ENCODE results near the gene CD53. TPM values are rescaled to one million over a fixed set of nuclear protein-coding genes. Genes with fewer than 3 reads are reported as not detected.
"Not testable (repeated sequence)": the region's sequence is repeated elsewhere in the genome, so short reads cannot be mapped to it uniquely, and the experiment has no call there.

Gene CD53
- 10 to 100 TPM in 1 of 2 donors, 1 to 10 TPM in 1; 4.9 to 16.6 TPM for total RNA-seq

GRCh38 chr1:110872745-110873720 lies at the start of gene CD53:
TSS of gene CD53 (plus strand) at chr1:110873148. CDS start at chr1:110891409, 18,261 bp downstream.
- intact Hi-C loops (cut with DNase I) = no loop called here
- Histone ChIP-seq H3K27ac (peak within 1 kb of the TSS in 2 of 4 donors; percentile 25 to 69), H3K27me3 (no peaks in the 10 kb centered on the region), H3K9me3 (no peaks in the 10 kb centered on the region), H3K4me1 (no peaks in the 10 kb centered on the region), H3K4me3 (no peak within 1 kb of the TSS), H3K36me3 (replicated peaks in 1 of 2; ENCODE audit: insufficient read depth in 1 of 2, low read depth in 2 of 2) (no peaks in the 10 kb centered on the region)
- 50 to 62% methylated on average over 11 of the region's 11 CpGs for WGBS, 2 donors
- peak in 2 of 3 donors; percentile 35 to 64 for TF ChIP-seq POLR2A (IDR thresholded peaks at IDR 0.05)
- TF ChIP-seq, protein P1, sequence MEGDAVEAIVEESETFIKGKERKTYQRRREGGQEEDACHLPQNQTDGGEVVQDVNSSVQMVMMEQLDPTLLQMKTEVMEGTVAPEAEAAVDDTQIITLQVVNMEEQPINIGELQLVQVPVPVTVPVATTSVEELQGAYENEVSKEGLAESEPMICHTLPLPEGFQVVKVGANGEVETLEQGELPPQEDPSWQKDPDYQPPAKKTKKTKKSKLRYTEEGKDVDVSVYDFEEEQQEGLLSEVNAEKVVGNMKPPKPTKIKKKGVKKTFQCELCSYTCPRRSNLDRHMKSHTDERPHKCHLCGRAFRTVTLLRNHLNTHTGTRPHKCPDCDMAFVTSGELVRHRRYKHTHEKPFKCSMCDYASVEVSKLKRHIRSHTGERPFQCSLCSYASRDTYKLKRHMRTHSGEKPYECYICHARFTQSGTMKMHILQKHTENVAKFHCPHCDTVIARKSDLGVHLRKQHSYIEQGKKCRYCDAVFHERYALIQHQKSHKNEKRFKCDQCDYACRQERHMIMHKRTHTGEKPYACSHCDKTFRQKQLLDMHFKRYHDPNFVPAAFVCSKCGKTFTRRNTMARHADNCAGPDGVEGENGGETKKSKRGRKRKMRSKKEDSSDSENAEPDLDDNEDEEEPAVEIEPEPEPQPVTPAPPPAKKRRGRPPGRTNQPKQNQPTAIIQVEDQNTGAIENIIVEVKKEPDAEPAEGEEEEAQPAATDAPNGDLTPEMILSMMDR (IDR thresholded peaks at IDR 0.05) = no peak
- DNase-seq (peak in 1 of 4 donors; percentile 57), ATAC-seq (no peak)

DNA sequence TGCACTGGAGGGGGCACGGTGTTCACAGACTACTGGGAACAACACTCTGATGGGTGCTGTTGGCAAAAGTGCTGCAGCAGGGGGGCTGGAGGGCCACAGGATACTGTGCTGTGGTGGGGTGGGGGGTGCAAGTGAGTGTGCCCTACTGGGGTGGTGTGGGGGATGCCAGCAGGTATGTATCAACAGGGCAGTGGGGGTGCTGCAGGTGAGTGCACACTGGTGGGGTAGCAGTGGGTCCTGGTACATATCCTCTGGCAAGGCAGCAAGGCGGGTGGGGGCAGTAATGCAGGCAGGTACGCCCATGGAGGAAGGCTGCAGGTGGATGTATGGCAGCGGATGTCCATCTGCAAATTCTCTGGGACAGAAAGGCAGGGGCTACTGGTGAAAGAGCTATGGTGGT lies 48.8 kb upstream of the CD53 start:
- Histone ChIP-seq H3K36me3 (replicated peaks in 1 of 2; ENCODE audit: insufficient read depth in 1 of 2, low read depth in 2 of 2) (no peaks in the 10 kb centered on the region), H3K27ac (no peak overlapping the region), H3K4me1 (no peaks in the 10 kb centered on the region), H3K4me3 (no peak overlapping the region), H3K9me3 (no peaks in the 10 kb centered on the region), H3K27me3 (no peaks in the 10 kb centered on the region)
- WGBS, 2 donors = 76 to 79% methylated on average over 4 of the region's 4 CpGs
- TF ChIP-seq POLR2A (IDR thresholded peaks at IDR 0.05) = no peak
- TF ChIP-seq, protein P1 (IDR thresholded peaks at IDR 0.05) = no peak
- intact Hi-C loops (cut with DNase I) = no loop called here
- ATAC-seq (no peak), DNase-seq (no peak)

- Histone ChIP-seq H3K9me3 (no peaks in the 10 kb centered on the region), H3K27ac (no peak overlapping the region), H3K4me3 (no peak overlapping the region), H3K4me1 (no peaks in the 10 kb centered on the region), H3K36me3 (replicated peaks in 1 of 2; ENCODE audit: insufficient read depth in 1 of 2, low read depth in 2 of 2) (no peaks in the 10 kb centered on the region), H3K27me3 (no peaks in the 10 kb centered on the region)
- 36 to 53% methylated on average over 5 of the region's 5 CpGs for WGBS, 2 donors
- no peak for DNase-seq
- intact Hi-C loops (cut with DNase I) = no loop called here
- no peak for ATAC-seq
- TF ChIP-seq, protein P1 (IDR thresholded peaks at IDR 0.05) = peak; percentile 38 to 53 (median 41)
- no peak for TF ChIP-seq POLR2A (IDR thresholded peaks at IDR 0.05)
Observed at GRCh38 chr1:110829955-110830553, 42.9 kb upstream of the CD53 start.

DNA sequence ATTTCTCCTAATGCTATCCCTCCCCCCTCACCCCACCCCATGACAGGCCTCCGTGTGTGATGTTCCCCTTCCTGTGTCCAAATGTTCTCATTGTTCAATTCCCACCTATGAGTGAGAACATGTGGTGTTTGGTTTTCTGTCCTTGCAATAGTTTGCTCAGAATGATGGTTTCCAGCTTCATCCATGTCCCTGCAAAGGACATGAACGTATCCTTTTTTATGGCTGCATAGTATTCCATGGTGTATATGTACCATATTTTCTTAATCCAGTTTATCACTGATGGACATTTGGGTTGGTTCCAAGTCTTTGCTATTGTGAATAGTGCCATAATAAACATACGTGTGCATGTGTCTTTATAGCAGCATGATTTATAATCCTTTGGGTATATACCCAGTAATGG lies 39.2 kb upstream of the CD53 start:
- DNase-seq; ATAC-seq; H3K27ac ChIP-seq; intact Hi-C loops (cut with DNase I); H3K9me3 ChIP-seq; H3K4me3 ChIP-seq; H3K4me1 ChIP-seq; H3K36me3 ChIP-seq (replicated peaks in 1 of 2; ENCODE audit: insufficient read depth in 1 of 2, low read depth in 2 of 2); H3K27me3 ChIP-seq: not testable (repeated sequence)
- WGBS, 2 donors = 51 to 64% methylated on average over 3 of the region's 3 CpGs

DNA sequence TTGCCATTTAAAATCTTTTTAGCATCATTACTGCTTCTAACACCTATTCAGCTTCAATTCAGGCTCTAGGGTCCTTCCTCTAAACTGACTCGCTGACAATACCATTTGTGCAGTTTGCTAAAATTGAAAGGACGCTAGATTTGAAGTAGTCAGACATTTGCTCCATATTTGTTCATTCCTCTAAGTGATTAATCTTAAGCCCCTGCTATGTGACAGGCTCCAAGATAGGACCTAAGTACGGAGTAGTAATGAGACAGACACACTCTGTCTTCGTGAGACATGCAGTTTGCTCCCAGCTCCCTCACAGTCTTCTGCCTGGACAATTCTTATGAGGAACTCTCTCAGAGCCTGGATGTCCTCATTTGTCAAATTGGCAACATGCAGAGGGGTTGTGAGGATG lies 26.1 kb upstream of the CD53 start:
- no peaks in the 10 kb centered on the region for H3K27me3 ChIP-seq
- H3K36me3 ChIP-seq (replicated peaks in 1 of 2; ENCODE audit: insufficient read depth in 1 of 2, low read depth in 2 of 2) = no peaks in the 10 kb centered on the region
- ATAC-seq = no peak
- no peaks in the 10 kb centered on the region for H3K4me1 ChIP-seq
- no peak overlapping the region for H3K27ac ChIP-seq
- intact Hi-C loops (cut with DNase I) = no loop called here
- DNase-seq = no peak
- H3K9me3 ChIP-seq = no peaks in the 10 kb centered on the region
- no peak overlapping the region for H3K4me3 ChIP-seq
- 57 to 64% methylated on average over 4 of the region's 4 CpGs for WGBS, 2 donors
- TF ChIP-seq, protein P1 (IDR thresholded peaks at IDR 0.05) = no peak
- TF ChIP-seq POLR2A (IDR thresholded peaks at IDR 0.05) = no peak

Measured in body of pancreas (tissue), 4 donors.